Measurements from ENCODE around the gene HMGN4. TPM values are rescaled to one million over a fixed set of nuclear protein-coding genes. Genes with fewer than 3 reads are reported as not detected.
"Not testable (repeated sequence)": the region's sequence is repeated elsewhere in the genome, so short reads cannot be mapped to it uniquely, and the experiment has no call there.

Gene HMGN4
- polyA plus RNA-seq = 120 TPM

DNA sequence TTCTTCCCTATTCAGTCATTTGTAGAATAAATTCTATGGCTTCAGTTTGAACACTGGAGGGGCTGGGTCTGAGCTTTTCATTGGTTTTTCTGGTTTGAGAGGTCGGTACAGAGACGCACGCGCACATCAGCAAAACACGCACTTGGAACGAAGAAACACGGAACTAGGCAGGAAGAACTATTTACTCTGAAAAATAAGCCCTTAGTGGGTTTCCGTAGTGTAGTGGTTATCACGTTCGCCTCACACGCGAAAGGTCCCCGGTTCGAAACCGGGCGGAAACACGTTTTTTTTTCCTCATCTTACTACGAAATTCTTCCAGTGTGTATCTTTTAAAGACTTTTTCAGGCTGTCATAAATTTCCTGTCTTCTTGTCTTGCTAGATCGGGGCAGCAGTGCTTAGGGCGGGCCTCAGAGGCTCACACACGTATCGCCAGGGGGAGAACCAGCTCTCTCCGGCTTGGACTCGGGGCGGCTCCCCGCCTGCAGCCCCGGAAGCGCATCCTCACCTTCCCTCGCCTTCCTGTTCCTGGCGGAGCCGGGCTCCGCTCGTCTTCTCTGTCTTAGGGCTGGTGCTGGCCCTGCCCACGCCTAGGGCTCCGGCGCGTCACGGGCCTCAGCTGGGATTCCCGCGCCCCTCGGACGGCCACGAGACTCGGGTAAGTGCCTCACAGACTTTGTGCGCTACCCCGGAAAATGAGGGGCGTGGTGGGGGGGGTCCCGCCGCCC, at the start of gene HMGN4:
HMGN4 (plus strand) TSS at position 521 of the 726 bp plus-strand sequence. CDS start 6,841 bp downstream, outside the sequence.
- Mint-ChIP-seq H3K4me1 (peaks cover 38 to 42% (median 41%) of the 10 kb centered on the region in 3 donors), H3K27ac (peak within 1 kb of the TSS; percentile 98 to 99 (median 99)), H3K4me3 (peak within 1 kb of the TSS; percentile 95 to 100 (median 98)), H3K9me3 (peaks cover 0 to under 1% (median 0%) of the 10 kb centered on the region in 3 donors), H3K36me3 (no peaks in the 10 kb centered on the region), H3K27me3 (no peaks in the 10 kb centered on the region)

DNA sequence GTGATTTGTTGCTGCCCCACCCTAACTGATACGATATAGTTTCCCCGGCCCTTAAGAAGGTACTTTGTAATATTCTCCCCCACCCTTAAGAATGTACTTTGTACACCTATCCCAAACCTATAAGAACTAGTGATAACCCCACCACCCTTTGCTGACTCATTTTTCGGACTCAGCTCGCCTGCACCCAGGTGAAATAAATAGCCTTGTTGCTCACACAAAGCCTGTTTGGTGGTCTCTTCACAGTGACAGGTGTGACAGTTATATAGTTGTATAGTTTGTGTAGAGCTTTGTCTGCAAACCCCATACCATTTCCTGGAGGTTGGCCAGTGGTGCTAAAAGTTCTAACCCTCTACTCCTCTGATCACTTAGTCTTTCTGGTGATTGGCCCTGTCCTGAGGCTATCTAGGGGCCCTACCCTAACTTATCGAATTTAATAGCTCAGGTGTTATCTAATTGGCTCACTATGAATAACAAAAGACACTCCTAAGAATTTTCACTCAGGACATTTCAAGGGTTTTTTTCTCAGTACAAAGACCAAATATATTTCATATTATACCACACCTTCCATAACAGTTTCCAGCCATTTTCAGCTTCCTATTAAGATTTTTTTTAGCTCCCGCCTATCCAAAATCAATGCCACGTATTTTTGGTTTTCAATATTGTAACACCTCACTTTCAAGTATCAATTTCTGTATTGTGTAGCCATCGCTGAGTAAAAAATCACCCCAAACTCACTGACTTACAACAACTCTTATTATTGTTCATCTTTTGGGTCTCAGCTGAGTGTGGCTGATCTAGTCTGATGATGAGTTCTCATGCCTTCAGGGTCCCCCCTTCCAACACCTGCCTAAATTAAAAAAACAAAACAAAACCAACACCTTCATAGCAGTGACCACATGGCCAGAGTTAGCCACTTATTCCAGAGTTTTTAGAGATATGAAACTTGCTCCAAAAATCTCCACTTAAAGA, 47.9 kb upstream of the HMGN4 start:
- Mint-ChIP-seq H3K27ac (peak overlapping the region in 2 of 3 donors; percentile 24 to 36), H3K27me3 (no peaks in the 10 kb centered on the region), H3K4me1 (peaks cover 0 to 3% (median 3%) of the 10 kb centered on the region in 3 donors), H3K36me3 (peaks cover 7% of the 10 kb centered on the region), H3K9me3 (peaks cover 5 to 9% (median 6%) of the 10 kb centered on the region in 3 donors), H3K4me3 (no peak overlapping the region)

DNA sequence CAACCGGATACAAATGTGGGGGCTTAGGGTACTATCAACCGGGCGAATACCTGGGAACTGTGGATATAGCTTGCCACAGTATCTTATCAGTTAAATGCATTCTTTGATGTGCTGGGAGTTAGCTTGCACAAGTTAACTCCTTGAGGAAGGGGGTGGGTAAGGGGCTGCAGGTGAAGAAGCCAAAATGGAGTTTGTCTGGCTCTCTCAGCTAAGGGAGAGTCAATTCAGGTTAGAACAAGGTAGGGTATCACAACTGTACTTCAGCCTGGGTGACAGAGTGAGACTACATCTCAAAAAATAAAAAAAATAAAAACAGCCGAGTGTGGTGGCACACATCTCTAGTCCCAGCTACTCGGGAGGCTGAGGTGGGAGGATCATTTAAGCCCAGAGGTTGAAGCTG, 46.6 kb upstream of the HMGN4 start:
- peaks cover 5% of the 10 kb centered on the region for H3K36me3 Mint-ChIP-seq
- no peak overlapping the region for H3K27ac Mint-ChIP-seq
- H3K27me3 Mint-ChIP-seq = no peaks in the 10 kb centered on the region
- H3K9me3 Mint-ChIP-seq = peaks cover 5 to 9% (median 6%) of the 10 kb centered on the region in 3 donors
- H3K4me3 Mint-ChIP-seq = no peak overlapping the region
- H3K4me1 Mint-ChIP-seq = peaks cover 0 to 3% (median 3%) of the 10 kb centered on the region in 3 donors

DNA sequence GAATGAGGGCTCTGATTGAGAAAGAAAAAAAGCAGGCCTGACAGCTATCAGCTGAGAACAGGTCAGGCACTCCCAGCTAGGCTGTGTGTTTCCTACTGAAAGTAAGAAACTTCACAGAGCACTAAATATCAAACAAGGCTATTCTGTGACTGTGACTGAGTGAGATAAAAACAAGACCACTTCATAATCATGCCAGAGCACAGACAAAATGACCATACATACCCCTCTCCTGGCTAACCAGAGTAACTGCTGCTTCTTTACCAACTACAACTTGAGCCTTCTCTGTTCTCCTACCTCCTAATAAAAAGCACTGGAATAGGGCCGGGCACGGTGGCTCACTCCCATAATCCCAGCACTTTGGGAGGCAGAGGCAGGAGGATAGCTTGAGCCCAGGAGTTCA, 44.9 kb upstream of the HMGN4 start:
- H3K4me3 Mint-ChIP-seq = no peak overlapping the region
- H3K4me1 Mint-ChIP-seq = peaks cover 6 to 11% (median 9%) of the 10 kb centered on the region in 3 donors
- no peaks in the 10 kb centered on the region for H3K27me3 Mint-ChIP-seq
- no peaks in the 10 kb centered on the region for H3K9me3 Mint-ChIP-seq
- H3K36me3 Mint-ChIP-seq = no peaks in the 10 kb centered on the region
- H3K27ac Mint-ChIP-seq = no peak overlapping the region

DNA sequence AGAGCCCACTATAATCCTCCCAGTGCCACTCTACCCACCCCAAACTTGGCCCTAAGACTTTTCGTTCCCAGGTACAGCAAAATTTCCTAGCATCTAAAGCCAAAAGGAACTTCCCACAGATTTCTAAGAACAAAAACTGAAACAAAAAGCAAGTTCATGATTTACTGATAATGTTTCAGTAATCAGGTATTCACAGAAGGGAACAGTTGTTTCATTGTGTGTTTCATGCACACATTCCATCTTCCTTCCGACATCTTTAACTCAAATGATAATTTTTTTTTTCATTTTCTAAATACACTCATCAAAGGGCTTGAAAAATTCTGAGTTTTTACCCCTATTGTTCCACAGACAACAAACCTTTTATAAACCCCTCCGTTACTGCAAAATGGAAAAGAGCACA, 44.0 kb upstream of the HMGN4 start:
- Mint-ChIP-seq H3K4me3 (no peak overlapping the region), H3K27ac (peak overlapping the region in 1 of 3 donors; percentile 35), H3K36me3 (no peaks in the 10 kb centered on the region), H3K27me3 (no peaks in the 10 kb centered on the region), H3K9me3 (no peaks in the 10 kb centered on the region), H3K4me1 (peaks cover 6 to 11% (median 9%) of the 10 kb centered on the region in 3 donors)

DNA sequence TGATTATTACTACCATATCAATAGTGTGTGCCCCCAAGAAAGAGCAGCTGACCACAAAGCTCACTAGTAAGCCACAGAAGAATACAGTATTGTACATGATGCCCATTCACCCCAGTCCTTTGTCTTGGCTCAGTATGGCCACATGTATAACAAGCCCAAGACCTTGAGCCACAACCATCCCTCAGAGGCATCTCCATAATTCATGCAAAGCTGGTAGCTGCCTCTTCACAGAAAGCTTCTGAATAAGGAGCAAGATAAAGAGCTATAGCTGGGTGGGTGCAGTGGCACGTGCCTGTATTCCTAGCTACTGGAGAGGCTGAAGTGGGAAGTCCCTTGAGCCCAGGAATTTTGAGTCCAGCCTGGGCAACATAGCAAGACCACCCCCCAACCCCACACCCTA, 42.9 kb upstream of the HMGN4 start:
- Mint-ChIP-seq H3K9me3 (no peaks in the 10 kb centered on the region), H3K27me3 (no peaks in the 10 kb centered on the region), H3K27ac (no peak overlapping the region), H3K36me3 (no peaks in the 10 kb centered on the region), H3K4me1 (peaks cover 6 to 9% (median 9%) of the 10 kb centered on the region in 3 donors), H3K4me3 (no peak overlapping the region)

DNA sequence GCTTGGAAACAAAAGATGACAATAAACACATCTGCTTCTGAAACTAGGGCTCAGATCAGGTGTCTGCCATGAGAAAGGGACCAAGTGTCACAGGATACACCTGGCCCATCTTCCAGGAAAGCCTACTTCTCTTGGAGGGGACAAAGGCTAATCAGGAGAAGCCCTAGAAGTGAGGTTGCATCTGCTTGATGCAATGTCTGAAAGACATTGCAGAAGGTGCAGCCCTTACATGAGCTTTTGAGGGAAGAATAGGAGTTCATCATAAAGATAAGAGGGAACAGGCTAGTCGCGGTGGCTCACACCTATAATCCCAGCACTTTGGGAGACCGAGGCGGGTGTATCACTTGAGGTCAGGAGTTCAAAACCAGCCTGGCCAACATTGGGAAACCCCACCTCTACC, 40.6 kb upstream of the HMGN4 start:
- no peak overlapping the region for H3K27ac Mint-ChIP-seq
- peaks cover 17 to 23% (median 23%) of the 10 kb centered on the region in 3 donors for H3K4me1 Mint-ChIP-seq
- no peaks in the 10 kb centered on the region for H3K36me3 Mint-ChIP-seq
- H3K4me3 Mint-ChIP-seq = peak overlapping the region in 1 of 4 donors; percentile 2
- H3K9me3 Mint-ChIP-seq = peaks cover 0 to 1% (median 0%) of the 10 kb centered on the region in 3 donors
- H3K27me3 Mint-ChIP-seq = peaks cover 3% of the 10 kb centered on the region

DNA sequence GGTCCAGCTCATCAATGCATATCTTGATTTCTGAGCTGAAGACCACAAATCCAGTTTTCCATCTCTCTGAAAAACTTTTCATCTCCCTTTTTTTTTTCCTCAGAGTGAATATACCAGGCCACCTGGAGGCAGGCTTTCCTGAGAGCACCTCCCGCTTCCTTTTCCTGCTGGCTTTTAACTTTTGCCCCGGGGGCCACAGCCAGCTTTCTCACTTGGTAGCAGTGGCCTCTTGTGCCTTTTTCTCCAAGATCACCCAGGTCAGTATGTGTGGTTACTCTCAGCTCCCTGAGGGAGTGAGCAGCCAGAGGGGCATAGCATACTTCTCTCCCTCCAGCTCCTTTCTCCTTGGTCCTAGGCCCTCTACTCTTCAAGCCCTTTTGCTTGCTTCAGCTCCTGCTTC, 38.1 kb upstream of the HMGN4 start, which contains the start of gene BTN1A1:
BTN1A1 (plus strand) TSS at position 202 of the 400 bp plus-strand sequence. CDS start 984 bp downstream, outside the sequence.
- Mint-ChIP-seq H3K4me1 (peaks cover 17 to 23% (median 22%) of the 10 kb centered on the region in 3 donors), H3K36me3 (peaks cover 6% of the 10 kb centered on the region), H3K27me3 (peaks cover 3% of the 10 kb centered on the region), H3K27ac (peak within 1 kb of the TSS in 1 of 3 donors; percentile 25), H3K9me3 (peaks cover 0 to 1% (median 0%) of the 10 kb centered on the region in 3 donors), H3K4me3 (peak within 1 kb of the TSS; percentile 79 to 91 (median 87))

DNA sequence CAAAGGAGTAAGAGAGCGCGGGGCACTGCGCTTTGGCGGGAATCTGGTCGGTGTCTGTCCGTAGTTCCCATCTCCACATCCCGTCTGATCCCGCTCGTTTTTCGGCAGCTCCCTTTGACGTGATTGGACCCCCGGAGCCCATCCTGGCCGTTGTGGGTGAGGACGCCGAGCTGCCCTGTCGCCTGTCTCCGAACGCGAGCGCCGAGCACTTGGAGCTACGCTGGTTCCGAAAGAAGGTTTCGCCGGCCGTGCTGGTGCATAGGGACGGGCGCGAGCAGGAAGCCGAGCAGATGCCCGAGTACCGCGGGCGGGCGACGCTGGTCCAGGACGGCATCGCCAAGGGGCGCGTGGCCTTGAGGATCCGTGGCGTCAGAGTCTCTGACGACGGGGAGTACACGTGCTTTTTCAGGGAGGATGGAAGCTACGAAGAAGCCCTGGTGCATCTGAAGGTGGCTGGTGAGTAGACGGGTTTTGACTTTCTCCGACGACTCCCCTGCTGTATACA, 36.6 kb upstream of the HMGN4 start:
- Mint-ChIP-seq H3K4me3 (peak overlapping the region; percentile 79 to 91 (median 87)), H3K9me3 (peaks cover 0 to 1% (median 0%) of the 10 kb centered on the region in 3 donors), H3K36me3 (peaks cover 6% of the 10 kb centered on the region), H3K27me3 (peaks cover 3% of the 10 kb centered on the region), H3K27ac (peak overlapping the region in 2 of 3 donors; percentile 22 to 39), H3K4me1 (peaks cover 17 to 23% (median 22%) of the 10 kb centered on the region in 3 donors)

DNA sequence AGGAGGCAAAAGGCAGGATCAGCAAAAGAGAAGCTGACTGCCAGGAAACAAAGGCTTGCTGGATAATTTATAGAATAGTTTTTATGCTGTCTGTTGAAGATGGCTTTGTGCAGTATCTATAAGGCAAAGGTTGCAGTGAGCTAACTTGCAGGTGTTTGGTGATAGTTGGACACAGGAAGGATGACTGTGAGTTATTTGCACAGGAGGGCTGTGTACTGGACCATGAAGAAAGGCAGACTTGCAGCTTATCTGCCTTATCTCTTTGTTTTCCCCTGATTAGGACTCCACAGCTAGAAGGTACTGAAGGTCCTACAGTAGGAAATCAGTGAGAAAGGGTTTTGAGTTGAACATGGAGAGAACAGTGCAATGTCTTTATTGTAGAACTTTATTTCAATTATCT, 36.0 kb upstream of the HMGN4 start:
- H3K4me1 Mint-ChIP-seq = peaks cover 14 to 21% (median 21%) of the 10 kb centered on the region in 3 donors

DNA sequence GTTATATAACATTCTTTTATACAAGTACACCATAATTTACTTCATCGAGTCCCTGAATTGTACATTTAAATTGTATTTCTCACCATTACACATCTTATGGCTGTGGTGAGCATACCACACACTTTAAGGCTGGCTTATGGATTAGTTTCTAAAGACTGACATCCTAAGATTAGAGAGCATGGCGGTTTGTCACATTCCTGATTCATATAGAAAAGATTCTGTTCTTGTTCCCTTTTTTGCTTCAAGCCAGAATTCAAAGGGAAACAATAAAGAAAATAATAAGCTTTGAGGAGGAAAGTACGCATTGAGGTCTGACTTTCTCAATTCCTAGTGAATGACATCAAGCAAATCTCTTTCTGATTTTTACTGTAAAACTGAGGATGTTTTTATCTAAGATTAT, 35.5 kb upstream of the HMGN4 start:
- H3K36me3 Mint-ChIP-seq = peaks cover 6% of the 10 kb centered on the region
- peaks cover 10 to 17% (median 16%) of the 10 kb centered on the region in 3 donors for H3K4me1 Mint-ChIP-seq
- H3K4me3 Mint-ChIP-seq = peak overlapping the region in 1 of 4 donors; percentile 9
- no peak overlapping the region for H3K27ac Mint-ChIP-seq
- peaks cover 0 to 1% (median 0%) of the 10 kb centered on the region in 3 donors for H3K9me3 Mint-ChIP-seq
- H3K27me3 Mint-ChIP-seq = peaks cover 3% of the 10 kb centered on the region

More for the DNA sequence above, 36.0 kb upstream of the HMGN4 start:
- H3K27me3 Mint-ChIP-seq = peaks cover 3% of the 10 kb centered on the region
- peak overlapping the region in 1 of 3 donors; percentile 39 for H3K27ac Mint-ChIP-seq
- H3K9me3 Mint-ChIP-seq = peaks cover 0 to 1% (median 0%) of the 10 kb centered on the region in 3 donors
- H3K4me3 Mint-ChIP-seq = peak overlapping the region; percentile 79 to 91 (median 87)
- H3K36me3 Mint-ChIP-seq = peaks cover 6% of the 10 kb centered on the region

DNA sequence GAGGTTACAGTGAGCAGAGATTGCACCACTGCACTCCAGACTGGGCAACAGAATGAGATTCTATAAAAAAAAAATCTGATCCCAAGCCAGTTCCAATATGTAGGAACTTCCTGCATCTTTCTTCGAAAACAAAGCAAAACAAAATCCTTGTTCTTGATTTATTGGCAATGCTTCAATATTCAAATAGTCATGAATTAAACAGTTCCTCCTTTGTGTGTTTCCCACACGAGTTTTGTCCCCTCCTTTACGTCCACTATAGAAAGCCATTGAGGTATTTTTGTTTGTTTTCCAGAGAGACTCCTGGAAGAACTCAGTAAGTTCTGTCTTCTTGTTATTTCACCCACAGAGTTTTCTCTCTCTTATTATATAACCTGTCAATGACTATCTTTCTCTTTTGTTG, 30.5 kb upstream of the HMGN4 start:
- Mint-ChIP-seq H3K27me3 (no peaks in the 10 kb centered on the region), H3K4me1 (peaks cover 0 to 2% (median 2%) of the 10 kb centered on the region in 3 donors), H3K36me3 (peaks cover 8% of the 10 kb centered on the region), H3K27ac (no peak overlapping the region), H3K4me3 (no peak overlapping the region), H3K9me3 (no peaks in the 10 kb centered on the region)

DNA sequence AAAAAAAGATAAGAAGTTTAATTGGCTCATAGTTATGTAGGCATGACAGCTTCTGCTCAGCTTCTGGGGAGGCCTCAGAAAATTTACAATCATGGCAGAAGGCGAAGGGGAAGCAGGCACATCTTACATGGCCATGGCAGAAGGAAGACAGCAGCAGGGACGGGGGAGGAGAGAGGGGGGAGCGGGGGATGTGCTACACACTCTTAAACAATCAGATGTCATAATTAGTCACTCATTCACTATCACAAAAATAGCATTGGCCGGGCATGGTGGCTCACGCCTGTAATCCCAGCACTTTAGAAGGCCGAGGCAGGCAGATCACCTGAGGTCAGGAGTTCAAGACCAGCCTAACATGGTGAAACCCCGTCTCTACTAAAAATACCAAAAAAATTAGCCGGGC, 27.1 kb upstream of the HMGN4 start:
- not testable (repeated sequence) for H3K27me3 Mint-ChIP-seq, H3K4me3 Mint-ChIP-seq, H3K4me1 Mint-ChIP-seq, H3K27ac Mint-ChIP-seq, H3K9me3 Mint-ChIP-seq, H3K36me3 Mint-ChIP-seq

DNA sequence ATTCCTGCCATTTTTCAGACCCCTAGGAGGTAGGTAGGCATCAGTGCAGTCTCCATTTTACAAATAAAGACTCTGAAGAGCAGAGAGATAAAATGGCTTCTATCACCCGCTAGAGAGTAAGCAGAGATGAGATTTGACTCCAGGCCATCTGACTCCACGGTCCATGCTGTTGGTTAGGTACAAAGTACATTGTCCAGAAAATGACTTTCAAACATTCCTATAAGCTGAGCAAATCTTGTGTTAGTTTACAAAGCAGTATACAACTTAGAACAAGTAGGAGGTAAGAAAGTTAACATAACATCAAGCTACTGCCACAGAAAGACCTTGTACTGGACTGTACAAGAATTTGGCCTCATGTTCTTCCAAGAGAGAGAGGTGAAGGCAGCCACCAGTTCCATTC, 23.2 kb upstream of the HMGN4 start:
- H3K36me3 Mint-ChIP-seq = no peaks in the 10 kb centered on the region
- no peaks in the 10 kb centered on the region for H3K27me3 Mint-ChIP-seq
- H3K4me3 Mint-ChIP-seq = no peak overlapping the region
- no peaks in the 10 kb centered on the region for H3K9me3 Mint-ChIP-seq
- H3K27ac Mint-ChIP-seq = no peak overlapping the region
- H3K4me1 Mint-ChIP-seq = peaks cover 0 to 6% (median 5%) of the 10 kb centered on the region in 3 donors

Data from IgD-negative memory B cell (primary cell).